ENCODE data around the gene GNAQ.
"Not testable (repeated sequence)": the region's sequence is repeated elsewhere in the genome, so short reads cannot be mapped to it uniquely, and the experiment has no call there.

Gene GNAQ

DNA sequence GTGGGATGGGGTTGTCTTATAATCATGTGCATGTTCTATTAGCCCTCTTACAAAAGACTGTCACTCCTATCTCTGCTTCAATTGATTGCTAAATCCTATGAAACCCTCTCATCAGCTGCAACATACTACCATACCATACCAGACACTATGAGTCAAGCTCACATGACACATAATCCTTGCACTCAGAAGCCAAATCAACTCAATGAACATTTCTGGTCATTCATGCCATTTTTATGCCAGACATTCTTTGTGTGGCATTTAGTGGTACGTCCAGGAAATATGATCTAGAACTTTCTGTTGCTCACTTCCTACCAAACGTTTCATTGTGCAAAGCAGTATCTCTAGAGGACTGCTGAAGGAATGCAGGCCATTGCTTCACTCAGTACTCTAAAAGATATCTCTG is 224.3 kb downstream of the GNAQ start:
- no peak for DNase-seq

DNA sequence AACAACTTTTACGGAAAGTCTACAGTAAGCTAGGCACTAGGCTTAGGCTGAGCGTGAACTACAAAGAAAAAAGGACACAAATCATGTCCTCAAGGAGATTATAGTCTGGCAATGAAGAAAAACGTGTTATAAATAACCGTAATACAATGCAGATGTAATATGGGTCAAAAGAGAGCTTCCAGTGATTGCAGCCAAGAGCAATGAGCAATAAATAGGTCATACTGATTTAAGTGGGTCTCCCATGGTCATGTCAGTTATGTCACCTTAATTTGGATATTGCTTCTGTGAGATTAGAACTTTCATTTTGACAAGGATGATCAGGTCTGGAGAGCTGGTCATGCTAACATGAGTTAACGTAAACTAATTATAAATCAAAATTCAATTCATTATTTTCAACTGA is 224.9 kb downstream of the GNAQ start:
- DNase-seq, result no peak

- no peak for DNase-seq
Measured at GRCh38 chr9:77805810-77806209, 225.8 kb downstream of the GNAQ start.

DNA sequence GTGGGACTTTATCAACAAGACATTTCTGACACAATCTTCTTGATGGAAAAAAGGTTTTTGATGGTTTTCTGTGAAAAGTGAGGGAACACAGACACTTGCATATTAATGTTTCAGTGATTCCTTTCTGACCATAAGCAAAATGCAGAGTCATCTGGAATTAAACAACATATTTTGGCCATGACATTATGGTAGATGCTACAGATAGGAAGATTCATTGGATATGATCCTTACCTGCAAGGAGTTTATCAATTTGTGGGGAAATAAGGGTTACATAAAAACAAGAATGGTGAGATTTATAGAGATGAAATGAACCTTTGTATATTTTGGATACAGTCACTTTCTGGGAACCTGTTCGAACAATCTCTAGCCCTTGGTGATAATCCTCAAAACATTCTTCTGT is 228.2 kb downstream of the GNAQ start:
- no peak for DNase-seq

GRCh38 chr9:77802515-77803293 is 228.9 kb downstream of the GNAQ start:
- DNase-seq, result peak; percentile 84

- DNase-seq, result no peak
Measured at GRCh38 chr9:77802064-77802463, 229.5 kb downstream of the GNAQ start.

- peak; percentile 25 for DNase-seq
Measured at GRCh38 chr9:77800924-77801551, 230.6 kb downstream of the GNAQ start.

DNA sequence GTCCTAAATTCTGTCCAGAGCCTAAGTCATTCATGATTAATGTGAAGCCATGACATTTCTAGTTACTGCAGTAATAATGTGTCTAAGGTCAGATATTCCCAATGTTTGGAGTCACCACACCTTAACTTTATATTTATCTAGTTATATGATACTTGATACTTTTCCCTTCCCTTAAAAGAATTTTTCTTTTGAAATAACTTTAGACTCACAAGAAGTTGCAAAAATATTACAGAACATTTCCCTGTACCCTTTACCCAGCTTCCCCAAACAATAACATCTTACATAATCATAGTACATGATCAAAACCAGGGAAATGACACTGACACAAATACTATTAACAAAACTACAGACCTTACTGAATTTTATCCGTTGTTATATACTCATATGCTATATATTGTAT is 233.5 kb downstream of the GNAQ start:
- DNase-seq, result no peak

GRCh38 chr9:77794985-77795384 is 236.6 kb downstream of the GNAQ start:
- DNase-seq, result no peak

DNA sequence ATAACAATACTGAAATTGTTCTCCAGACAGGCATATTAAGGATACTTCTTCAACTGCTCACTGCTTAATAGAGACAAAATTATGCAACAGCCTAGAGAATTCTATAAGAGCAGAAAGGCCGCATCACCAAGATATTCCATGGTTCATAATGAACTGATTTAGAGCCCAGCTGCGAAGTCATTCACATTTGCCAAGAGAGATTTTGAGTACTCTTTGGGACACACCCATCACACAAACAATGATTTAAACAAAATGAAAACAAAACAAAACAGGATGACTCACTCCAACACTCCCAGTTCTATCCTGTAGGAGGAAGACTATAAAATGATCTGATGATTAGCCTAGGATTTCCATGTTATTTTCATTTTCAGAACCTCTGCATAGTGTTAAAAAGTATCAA is 237.8 kb downstream of the GNAQ start:
- no peak for DNase-seq

DNA sequence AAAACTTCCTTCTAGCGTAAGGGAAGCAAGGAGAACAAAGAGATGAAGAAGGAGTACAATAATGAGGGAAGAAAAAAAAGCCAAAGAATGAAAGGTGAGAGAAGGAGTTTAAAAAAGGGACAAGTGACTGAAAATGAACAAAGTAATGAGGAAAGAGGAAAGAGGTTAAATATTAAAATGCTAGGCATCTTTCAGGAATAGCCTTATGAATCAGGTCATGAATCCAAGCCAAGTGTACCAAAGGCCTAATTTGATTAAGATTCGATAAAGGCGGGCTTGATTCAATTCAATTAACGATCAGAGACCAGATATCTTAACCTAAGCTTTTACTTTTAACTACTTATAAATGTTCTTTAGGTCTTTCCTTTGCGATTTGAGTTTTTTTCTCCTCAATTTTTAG is 241.7 kb downstream of the GNAQ start:
- DNase-seq, result no peak

- DNase-seq, result no peak
Measured at GRCh38 chr9:77785341-77785740, 246.3 kb downstream of the GNAQ start.

- DNase-seq, result no peak
Measured at GRCh38 chr9:77783518-77783917, 248.1 kb downstream of the GNAQ start.

GRCh38 chr9:77779010-77779409 is 252.6 kb downstream of the GNAQ start:
- DNase-seq, result no peak

DNA sequence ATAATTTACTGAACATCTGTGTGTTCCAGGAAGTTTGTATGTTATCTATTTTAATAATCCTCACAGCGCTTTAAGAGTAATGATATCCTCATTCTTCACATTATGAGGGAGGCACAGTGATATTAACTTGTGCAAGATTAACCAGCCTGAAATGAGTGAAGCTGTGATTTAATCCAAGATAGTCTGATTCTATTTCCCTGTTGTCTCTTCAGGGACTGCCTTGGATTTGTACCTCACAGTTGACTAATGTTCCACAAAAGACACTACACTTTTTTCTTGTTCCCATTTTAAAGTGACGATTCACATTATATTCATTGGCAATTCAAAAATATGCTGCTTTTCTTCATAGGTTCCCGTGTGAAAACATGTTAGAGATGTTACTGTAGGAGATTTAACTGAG is 258.2 kb downstream of the GNAQ start:
- DNase-seq, result no peak

DNA sequence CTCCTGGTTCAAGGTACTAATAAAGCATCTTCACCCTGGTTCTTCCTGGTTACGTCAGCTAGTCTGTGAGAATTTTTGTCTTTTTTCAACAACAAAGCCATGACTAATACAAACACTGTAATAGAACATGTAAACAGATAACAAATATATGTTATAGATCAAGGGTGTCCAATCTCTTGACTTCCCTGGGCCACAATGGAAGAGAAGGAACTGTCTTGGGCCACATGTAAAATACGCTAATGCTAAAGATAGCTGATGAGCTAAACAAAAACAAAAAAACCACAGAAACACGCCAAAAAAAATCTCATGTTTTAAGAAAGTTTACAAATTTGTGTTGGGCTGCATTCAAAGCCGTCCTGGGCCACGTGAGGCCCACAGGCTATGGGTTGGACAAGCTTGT is 259.0 kb downstream of the GNAQ start:
- no peak for DNase-seq

GRCh38 chr9:77771171-77771570 is 260.4 kb downstream of the GNAQ start:
- DNase-seq, result no peak

- DNase-seq, result no peak
Measured at GRCh38 chr9:77770340-77770739, 261.3 kb downstream of the GNAQ start.

DNA sequence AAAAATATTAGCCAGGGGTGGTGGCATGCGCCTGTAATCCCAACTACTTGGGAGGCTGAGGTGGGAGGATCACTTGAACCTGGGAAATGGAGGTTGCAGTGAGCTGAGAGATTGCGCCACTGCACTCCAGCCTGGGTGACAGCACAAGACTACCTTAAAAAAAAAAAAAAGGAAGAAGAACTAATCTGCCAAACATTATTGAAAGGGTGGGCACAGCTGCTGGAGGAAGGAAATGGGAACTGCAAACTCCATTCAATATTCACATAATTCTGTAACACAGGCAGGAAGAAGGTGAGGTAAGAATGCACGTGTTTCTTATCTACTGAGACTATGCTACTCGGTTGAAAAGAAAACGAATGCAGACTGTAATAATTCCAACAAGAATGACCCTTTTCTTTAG is 262.4 kb downstream of the GNAQ start:
- no peak for DNase-seq

- no peak for DNase-seq
Measured at GRCh38 chr9:77766587-77766986, 265.0 kb downstream of the GNAQ start.

- DNase-seq, result no peak
Measured at GRCh38 chr9:77765781-77766259, 265.8 kb downstream of the GNAQ start.

DNA sequence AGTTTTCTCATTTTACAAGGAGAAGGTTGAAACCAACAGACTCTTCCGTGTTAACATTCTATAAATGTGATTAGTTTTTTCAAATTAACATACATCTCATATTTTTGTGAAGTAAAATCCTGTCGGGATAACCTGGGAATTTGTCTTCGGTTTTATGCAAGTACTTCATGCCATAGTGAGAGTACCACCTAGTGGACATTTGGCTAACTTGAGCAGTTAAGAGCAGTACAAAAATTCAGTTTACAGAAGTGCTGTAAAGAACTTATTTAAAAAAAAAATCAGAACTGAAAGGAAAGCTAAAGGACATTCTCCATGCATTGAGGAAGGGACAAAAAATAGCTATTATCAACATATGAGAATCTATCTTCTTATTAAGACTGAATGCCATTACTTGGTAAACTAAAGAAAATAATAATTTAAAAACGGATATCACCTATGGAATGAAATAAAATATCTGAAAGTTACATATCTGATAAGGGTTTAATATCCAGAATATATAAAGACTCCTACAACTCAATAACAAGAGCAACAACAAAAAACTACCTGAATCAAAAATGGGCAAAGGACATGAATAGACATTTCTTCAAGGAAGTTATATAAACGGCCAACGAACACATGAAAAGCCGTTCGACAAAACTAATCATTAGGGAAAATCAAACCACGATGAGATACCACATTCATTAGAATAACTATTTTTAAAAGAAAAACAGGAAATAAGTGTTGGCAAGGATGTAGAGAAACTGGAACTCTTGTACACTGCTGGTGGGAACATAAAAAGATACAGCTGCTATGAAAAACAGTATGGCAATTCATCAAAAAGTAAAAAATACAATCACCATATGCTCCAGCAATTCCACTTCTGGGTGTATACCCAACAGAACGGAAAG is 266.5 kb downstream of the GNAQ start:
- DNase-seq, result peak; percentile 10

DNA sequence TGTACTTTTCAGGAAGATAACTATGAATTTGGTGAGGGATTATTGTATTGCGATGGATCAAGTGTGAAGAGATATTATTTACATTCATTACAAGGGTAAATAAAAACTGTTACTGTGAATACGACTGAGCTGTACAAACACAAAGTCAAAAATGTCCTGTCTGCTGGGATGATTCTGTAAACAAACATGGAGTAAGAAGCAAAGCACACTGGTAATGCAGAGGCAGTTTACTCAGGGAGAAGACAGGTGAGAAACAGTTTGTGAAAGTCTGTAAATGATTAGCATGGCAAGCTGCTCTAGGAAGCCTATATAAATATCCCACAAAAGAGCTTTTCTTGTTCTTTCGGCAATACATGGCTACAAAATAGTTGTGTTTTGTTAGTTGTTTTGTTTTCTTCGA is 268.0 kb downstream of the GNAQ start:
- peak; percentile 71 for DNase-seq

DNA sequence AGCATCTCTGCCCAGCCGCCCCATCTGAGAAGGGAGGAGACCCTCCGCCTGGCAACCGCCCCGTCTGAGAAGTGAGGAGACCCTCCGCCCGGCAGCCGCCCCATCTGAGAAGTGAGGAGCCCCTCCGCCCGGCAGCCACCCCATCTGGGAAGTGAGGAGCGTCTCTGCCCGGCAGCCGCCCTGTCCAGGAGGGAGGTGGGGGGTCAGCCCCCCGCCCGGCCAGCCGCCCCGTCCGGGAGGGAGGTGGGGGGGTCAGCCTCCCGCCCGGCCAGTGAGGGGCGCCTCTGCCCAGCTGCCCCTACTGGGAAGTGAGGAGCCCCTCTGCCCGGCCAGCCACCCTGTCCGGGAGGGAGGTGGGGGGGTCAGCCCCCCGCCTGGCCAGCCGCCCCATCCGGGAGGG is 270.7 kb downstream of the GNAQ start:
- DNase-seq, result not testable (repeated sequence)

Measured in NCI-H510A treated with DMSO at 0.1 percent for 48 hours (cell line).